Measurements from ENCODE around the gene TOMM20L. TPM values are rescaled to one million over a fixed set of nuclear protein-coding genes. Genes with fewer than 3 reads are reported as not detected.

Gene TOMM20L
- total and polyA plus RNA-seq, 9 of the 15 experiments (the other 6 are each of a cell fraction or from before 2014, with no cell fraction given), result not detected

DNA sequence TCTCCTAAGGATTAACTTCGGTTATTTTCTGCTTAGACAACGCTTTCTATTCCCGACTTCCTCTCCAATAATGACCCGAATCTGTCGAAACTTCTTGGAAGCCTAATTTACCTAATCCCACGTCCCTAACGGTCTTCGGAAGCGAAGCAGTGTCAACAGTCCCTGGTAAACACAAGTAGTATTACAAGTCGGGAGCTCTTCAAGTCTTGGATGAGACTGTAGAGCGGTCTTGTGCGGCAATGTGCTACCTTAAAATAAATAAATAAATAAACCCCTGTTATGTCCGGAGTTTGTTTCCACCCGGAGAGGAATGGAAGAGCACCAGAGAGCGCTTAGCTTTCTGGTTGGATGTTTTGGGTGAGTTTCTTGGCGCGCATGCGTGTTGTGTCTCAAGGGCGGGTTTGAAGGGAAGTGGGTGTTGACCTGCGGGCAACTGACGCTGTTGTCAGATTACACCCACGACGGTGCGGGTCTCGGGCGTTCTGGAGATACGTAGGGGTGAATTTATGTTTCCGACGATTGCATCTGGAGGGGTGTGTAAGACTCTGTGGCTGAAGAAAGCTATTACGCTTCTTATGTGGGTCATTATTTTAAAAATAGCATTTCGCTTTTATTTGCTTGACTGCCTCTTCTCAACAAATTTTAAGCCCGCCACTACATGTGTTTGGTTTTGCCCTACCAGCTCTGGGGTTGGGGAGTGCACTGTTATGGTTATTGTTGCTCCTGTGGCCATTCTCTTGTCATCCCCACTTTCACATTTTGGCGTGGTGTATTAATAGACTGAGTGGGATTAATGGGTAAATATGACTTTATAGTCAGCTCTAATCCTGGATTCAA is 31.8 kb downstream of the TOMM20L start, which contains the start of the genes KIAA0586 and TIMM9 (continued):
- TF ChIP-seq MYBL2 (IDR thresholded peaks at IDR 0.05; ENCODE audit: low read depth) (peak; percentile 95), MYBL2 (CRISPR knock-in tag; IDR thresholded peaks at IDR 0.05; ENCODE audit: borderline replicate concordance) (no peak), ZNF780A (CRISPR knock-in tag; IDR thresholded peaks at IDR 0.05) (no peak), FOXP1 (CRISPR knock-in tag; IDR thresholded peaks at IDR 0.05) (peak; percentile 71; the same call in 1 of the 2 replicates), SREBF1 (IDR thresholded peaks at IDR 0.05; ENCODE audit: borderline replicate concordance, low read depth, low read length) (no peak), HMG20A (CRISPR knock-in tag; conservative IDR thresholded peaks at IDR 0.05) (no peak), ARNT (IDR thresholded peaks at IDR 0.05) (peak; percentile 72 to 76; a peak in 2 of 4 replicates), MIER1 (IDR thresholded peaks at IDR 0.05; ENCODE audit: low read depth) (no peak), ZFP36 (IDR thresholded peaks at IDR 0.05; ENCODE audit: low read depth, low read length, partially characterized antibody) (no peak), ELF1 (tag; IDR thresholded peaks at IDR 0.05) (peak; percentile 72), ZNF23 (CRISPR knock-in tag; IDR thresholded peaks at IDR 0.05) (no peak), RFX1 (IDR thresholded peaks at IDR 0.05) (no peak), MTA3 (IDR thresholded peaks at IDR 0.05; ENCODE audit: borderline replicate concordance) (no peak), NR3C1 (CRISPR knock-in tag; IDR thresholded peaks at IDR 0.05) (no peak), HSF4 (CRISPR knock-in tag; IDR thresholded peaks at IDR 0.05; ENCODE audit: borderline replicate concordance) (no peak), ZNF75A (CRISPR knock-in tag; IDR thresholded peaks at IDR 0.05) (no peak), ZFX (CRISPR knock-in tag; IDR thresholded peaks at IDR 0.05) (0 out of 2 replicates have a peak, but pooled peaks have one; percentile 3), FOXK1 (CRISPR knock-in tag; IDR thresholded peaks at IDR 0.05; ENCODE audit: borderline replicate concordance) (no peak), RBM14 (IDR thresholded peaks at IDR 0.05; ENCODE audit: borderline replicate concordance, insufficient read depth, low read depth, low read length) (no peak), TEAD1 (CRISPR knock-in tag; IDR thresholded peaks at IDR 0.05) (peak in 1 of 2 experiments; percentile 20; a peak in 1 of 4 replicates)
- TF ChIP-seq, protein P1, sequence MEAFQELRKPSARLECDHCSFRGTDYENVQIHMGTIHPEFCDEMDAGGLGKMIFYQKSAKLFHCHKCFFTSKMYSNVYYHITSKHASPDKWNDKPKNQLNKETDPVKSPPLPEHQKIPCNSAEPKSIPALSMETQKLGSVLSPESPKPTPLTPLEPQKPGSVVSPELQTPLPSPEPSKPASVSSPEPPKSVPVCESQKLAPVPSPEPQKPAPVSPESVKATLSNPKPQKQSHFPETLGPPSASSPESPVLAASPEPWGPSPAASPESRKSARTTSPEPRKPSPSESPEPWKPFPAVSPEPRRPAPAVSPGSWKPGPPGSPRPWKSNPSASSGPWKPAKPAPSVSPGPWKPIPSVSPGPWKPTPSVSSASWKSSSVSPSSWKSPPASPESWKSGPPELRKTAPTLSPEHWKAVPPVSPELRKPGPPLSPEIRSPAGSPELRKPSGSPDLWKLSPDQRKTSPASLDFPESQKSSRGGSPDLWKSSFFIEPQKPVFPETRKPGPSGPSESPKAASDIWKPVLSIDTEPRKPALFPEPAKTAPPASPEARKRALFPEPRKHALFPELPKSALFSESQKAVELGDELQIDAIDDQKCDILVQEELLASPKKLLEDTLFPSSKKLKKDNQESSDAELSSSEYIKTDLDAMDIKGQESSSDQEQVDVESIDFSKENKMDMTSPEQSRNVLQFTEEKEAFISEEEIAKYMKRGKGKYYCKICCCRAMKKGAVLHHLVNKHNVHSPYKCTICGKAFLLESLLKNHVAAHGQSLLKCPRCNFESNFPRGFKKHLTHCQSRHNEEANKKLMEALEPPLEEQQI (IDR thresholded peaks at IDR 0.05), result peak; percentile 87
- TF ChIP-seq, protein P2, sequence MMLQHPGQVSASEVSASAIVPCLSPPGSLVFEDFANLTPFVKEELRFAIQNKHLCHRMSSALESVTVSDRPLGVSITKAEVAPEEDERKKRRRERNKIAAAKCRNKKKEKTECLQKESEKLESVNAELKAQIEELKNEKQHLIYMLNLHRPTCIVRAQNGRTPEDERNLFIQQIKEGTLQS (IDR thresholded peaks at IDR 0.05), result no peak
- TF ChIP-seq, protein P2 (CRISPR knock-in tag; conservative IDR thresholded peaks at IDR 0.05), result peak; percentile 60; the same call in 1 of the 2 replicates
- TF ChIP-seq, protein P3, sequence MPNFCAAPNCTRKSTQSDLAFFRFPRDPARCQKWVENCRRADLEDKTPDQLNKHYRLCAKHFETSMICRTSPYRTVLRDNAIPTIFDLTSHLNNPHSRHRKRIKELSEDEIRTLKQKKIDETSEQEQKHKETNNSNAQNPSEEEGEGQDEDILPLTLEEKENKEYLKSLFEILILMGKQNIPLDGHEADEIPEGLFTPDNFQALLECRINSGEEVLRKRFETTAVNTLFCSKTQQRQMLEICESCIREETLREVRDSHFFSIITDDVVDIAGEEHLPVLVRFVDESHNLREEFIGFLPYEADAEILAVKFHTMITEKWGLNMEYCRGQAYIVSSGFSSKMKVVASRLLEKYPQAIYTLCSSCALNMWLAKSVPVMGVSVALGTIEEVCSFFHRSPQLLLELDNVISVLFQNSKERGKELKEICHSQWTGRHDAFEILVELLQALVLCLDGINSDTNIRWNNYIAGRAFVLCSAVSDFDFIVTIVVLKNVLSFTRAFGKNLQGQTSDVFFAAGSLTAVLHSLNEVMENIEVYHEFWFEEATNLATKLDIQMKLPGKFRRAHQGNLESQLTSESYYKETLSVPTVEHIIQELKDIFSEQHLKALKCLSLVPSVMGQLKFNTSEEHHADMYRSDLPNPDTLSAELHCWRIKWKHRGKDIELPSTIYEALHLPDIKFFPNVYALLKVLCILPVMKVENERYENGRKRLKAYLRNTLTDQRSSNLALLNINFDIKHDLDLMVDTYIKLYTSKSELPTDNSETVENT (CRISPR knock-in tag; IDR thresholded peaks at IDR 0.05), result peak; percentile 65; the same call in 1 of the 2 replicates
